HepG2 (cell line): ENCODE data around the gene SLC12A9. TPM values are rescaled to one million over a fixed set of nuclear protein-coding genes. Genes with fewer than 3 reads are reported as not detected.
A peak's percentile ranks its signal among the peaks of the same experiment; 100 is the strongest.

Experiments
- GPN1 ChIP-seq: sonication (generic); formaldehyde crosslinking; IDR thresholded peaks from 2 replicates; pipeline ENCODE4 v1.5.1; 2020; ENCODE audit warnings: missing genetic modification reagents, borderline replicate concordance
- KDM5A ChIP-seq: fragments of 200-600 bp; sonication (generic); IDR thresholded peaks from 2 replicates; pipeline ENCODE4 v1.7.0; 2018; ENCODE audit warnings: antibody characterized with exemption, mild to moderate bottlenecking, low read length, borderline replicate concordance
- RERE ChIP-seq: IDR thresholded peaks from 2 replicates; pipeline ENCODE4 v1.6.1; 2016; ENCODE audit warnings: low read depth, missing genetic modification reagents, missing compliant biosample characterization
- RFXAP ChIP-seq: sonication (generic); formaldehyde crosslinking; IDR thresholded peaks from 2 replicates; pipeline ENCODE4 v1.4.0; 2020; ENCODE audit warnings: missing genetic modification reagents, borderline replicate concordance
- RXRA ChIP-seq: sonication (generic); formaldehyde crosslinking; IDR thresholded peaks from 2 replicates; pipeline ENCODE4 v1.5.1; 2020; ENCODE audit warnings: missing genetic modification reagents
- RXRB ChIP-seq: IDR thresholded peaks from 2 replicates; pipeline ENCODE4 v1.6.1; 2016; ENCODE audit warnings: borderline replicate concordance, missing genetic modification reagents, missing compliant biosample characterization
- TFDP2 ChIP-seq: sonication (generic); formaldehyde crosslinking; IDR thresholded peaks from 2 replicates; pipeline ENCODE4 v1.4.0; 2020; ENCODE audit warnings: missing genetic modification reagents
- THAP11 ChIP-seq: IDR thresholded peaks from 2 replicates; pipeline ENCODE4 v1.6.1; 2016; ENCODE audit warnings: missing biosample characterization, missing genetic modification reagents
- THAP7 ChIP-seq: sonication (generic); formaldehyde crosslinking; IDR thresholded peaks from 2 replicates; pipeline ENCODE4 v1.8.1; 2023; ENCODE audit warnings: mild to moderate bottlenecking, missing genetic modification reagents
- TOE1 ChIP-seq: sonication (generic); formaldehyde crosslinking; IDR thresholded peaks from 2 replicates; pipeline ENCODE4 v1.4.0; 2020; ENCODE audit warnings: mild to moderate bottlenecking, missing genetic modification reagents
- ZBTB20 ChIP-seq: sonication (generic); formaldehyde crosslinking; IDR thresholded peaks from 2 replicates; pipeline ENCODE4 v1.8.1; 2023; ENCODE audit warnings: missing genetic modification reagents, low read depth, mild to moderate bottlenecking, borderline replicate concordance
- ZBTB4 ChIP-seq: sonication (generic); formaldehyde crosslinking; IDR thresholded peaks from 2 replicates; pipeline ENCODE4 v1.4.0; 2020; ENCODE audit warnings: missing genetic modification reagents, mild to moderate bottlenecking, borderline replicate concordance
- ZNF652 ChIP-seq: IDR thresholded peaks from 2 replicates; pipeline ENCODE4 v1.6.1; 2016; ENCODE audit warnings: low read depth, borderline replicate concordance
- ZNF761 ChIP-seq: sonication (generic); formaldehyde crosslinking; conservative IDR thresholded peaks from 2 replicates; pipeline ENCODE4 v1.4.0; 2020; ENCODE audit warnings: mild to moderate bottlenecking, missing genetic modification reagents
- ZSCAN21 ChIP-seq: sonication (generic); formaldehyde crosslinking; IDR thresholded peaks from 2 replicates; pipeline ENCODE4 v1.8.0; 2022; ENCODE audit warnings: mild to moderate bottlenecking, missing genetic modification reagents, moderate library complexity, borderline replicate concordance
- polyA plus RNA-seq, 8 experiments: library from polyadenylated mRNA; depleted of rRNA in 3 of 8; stranded (reverse) in 7 of 8; unstranded in 1 of 8; fragments of >200 nt; fragmentation: Illumina TruSeq in 4 of 8; extraction: Trizol in 4 of 8; gene quantifications; 2 replicates each; pipeline versions ENCODE4 v1.2.1 to v1.2.3, GENCODE V29; 2011 to 2016; ENCODE audit warnings: low read depth in 4 of 8, missing spikeins in 1 of 8, mixed read lengths in 1 of 8; ENCODE audit not compliant: insufficient read depth in 1 of 8
- total RNA-seq, 5 experiments: library from RNA; depleted of rRNA; stranded (reverse); fragments of >200 nt; fragmentation: Illumina TruSeq; extraction: Trizol; gene quantifications; 2 replicates each; pipeline ENCODE4 v1.2.3, GENCODE V29; 2016; ENCODE audit warnings: low read depth in 1 of 5

The SLC12A9 gene
- total and polyA plus RNA-seq, 2 of the 13 experiments (the other 11 are each of a cell fraction or from before 2014, with no cell fraction given) = 8.7 to 16.6 TPM

GRCh38 chr7:100874577-100875355 lies 22.3 kb downstream of the SLC12A9 start, which contains the start of gene SRRT (continued):
- TF ChIP-seq ZBTB4 (CRISPR knock-in tag) (peak; percentile 25; the same call in 1 of the 2 replicates), RXRA (CRISPR knock-in tag) (no peak), RERE (CRISPR knock-in tag) (peak; percentile 26; the same call in 1 of the 2 replicates), ZNF761 (CRISPR knock-in tag) (peak; percentile 87; the same call in 1 of the 2 replicates), KDM5A (peak; percentile 81; the same call in 1 of the 2 replicates), TOE1 (CRISPR knock-in tag) (no peak), ZSCAN21 (CRISPR knock-in tag) (peak; percentile 66), ZBTB20 (peak; percentile 68; the same call in 1 of the 2 replicates), TFDP2 (CRISPR knock-in tag) (peak; percentile 96), ZNF652 (CRISPR knock-in tag) (no peak), GPN1 (CRISPR knock-in tag) (no peak), RXRB (CRISPR knock-in tag) (peak; percentile 20; the same call in 1 of the 2 replicates), RFXAP (CRISPR knock-in tag) (peak; percentile 49; the same call in 1 of the 2 replicates), THAP7 (CRISPR knock-in tag) (peak; percentile 96), THAP11 (CRISPR knock-in tag) (peak; percentile 95)
